ENCODE data around the gene RPS27.

DNA sequence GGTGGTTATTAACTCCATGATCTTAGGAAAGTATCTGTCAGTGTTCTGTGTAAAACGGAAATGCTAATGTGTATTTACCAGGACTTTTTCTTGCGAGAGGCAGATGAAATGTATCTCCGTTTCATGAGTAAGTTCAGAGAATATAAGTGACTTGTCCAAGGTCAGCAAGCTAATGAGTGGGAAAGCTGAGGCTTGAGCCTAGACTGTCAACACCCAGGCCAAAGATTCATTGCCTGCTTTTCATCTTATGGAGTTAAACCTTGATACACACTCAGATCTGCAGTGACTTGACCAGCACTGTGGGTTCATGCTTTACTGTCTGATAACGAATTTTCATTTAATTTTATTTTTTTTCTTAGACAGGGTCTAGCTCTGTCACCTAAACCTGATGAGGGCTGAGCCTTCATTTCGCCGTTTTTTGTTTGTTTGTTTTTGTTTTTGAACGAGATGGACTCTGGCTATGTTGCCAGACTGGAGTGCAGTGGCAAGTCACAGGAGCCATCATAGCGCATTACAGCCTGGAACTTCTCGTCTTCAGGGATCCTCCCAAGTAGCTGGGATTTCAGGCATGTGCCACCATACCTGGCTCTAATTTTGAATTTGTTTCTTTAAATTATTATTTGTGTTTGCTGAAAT lies 12.2 kb upstream of the RPS27 start:
- TF ChIP-seq, protein P1, sequence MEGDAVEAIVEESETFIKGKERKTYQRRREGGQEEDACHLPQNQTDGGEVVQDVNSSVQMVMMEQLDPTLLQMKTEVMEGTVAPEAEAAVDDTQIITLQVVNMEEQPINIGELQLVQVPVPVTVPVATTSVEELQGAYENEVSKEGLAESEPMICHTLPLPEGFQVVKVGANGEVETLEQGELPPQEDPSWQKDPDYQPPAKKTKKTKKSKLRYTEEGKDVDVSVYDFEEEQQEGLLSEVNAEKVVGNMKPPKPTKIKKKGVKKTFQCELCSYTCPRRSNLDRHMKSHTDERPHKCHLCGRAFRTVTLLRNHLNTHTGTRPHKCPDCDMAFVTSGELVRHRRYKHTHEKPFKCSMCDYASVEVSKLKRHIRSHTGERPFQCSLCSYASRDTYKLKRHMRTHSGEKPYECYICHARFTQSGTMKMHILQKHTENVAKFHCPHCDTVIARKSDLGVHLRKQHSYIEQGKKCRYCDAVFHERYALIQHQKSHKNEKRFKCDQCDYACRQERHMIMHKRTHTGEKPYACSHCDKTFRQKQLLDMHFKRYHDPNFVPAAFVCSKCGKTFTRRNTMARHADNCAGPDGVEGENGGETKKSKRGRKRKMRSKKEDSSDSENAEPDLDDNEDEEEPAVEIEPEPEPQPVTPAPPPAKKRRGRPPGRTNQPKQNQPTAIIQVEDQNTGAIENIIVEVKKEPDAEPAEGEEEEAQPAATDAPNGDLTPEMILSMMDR (conservative IDR thresholded peaks at IDR 0.05; ENCODE audit: low read depth in 2 of 2): no peak
- TF ChIP-seq, protein P2, sequence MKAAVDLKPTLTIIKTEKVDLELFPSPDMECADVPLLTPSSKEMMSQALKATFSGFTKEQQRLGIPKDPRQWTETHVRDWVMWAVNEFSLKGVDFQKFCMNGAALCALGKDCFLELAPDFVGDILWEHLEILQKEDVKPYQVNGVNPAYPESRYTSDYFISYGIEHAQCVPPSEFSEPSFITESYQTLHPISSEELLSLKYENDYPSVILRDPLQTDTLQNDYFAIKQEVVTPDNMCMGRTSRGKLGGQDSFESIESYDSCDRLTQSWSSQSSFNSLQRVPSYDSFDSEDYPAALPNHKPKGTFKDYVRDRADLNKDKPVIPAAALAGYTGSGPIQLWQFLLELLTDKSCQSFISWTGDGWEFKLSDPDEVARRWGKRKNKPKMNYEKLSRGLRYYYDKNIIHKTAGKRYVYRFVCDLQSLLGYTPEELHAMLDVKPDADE (IDR thresholded peaks at IDR 0.05): no peak
- TF ChIP-seq, protein P3, sequence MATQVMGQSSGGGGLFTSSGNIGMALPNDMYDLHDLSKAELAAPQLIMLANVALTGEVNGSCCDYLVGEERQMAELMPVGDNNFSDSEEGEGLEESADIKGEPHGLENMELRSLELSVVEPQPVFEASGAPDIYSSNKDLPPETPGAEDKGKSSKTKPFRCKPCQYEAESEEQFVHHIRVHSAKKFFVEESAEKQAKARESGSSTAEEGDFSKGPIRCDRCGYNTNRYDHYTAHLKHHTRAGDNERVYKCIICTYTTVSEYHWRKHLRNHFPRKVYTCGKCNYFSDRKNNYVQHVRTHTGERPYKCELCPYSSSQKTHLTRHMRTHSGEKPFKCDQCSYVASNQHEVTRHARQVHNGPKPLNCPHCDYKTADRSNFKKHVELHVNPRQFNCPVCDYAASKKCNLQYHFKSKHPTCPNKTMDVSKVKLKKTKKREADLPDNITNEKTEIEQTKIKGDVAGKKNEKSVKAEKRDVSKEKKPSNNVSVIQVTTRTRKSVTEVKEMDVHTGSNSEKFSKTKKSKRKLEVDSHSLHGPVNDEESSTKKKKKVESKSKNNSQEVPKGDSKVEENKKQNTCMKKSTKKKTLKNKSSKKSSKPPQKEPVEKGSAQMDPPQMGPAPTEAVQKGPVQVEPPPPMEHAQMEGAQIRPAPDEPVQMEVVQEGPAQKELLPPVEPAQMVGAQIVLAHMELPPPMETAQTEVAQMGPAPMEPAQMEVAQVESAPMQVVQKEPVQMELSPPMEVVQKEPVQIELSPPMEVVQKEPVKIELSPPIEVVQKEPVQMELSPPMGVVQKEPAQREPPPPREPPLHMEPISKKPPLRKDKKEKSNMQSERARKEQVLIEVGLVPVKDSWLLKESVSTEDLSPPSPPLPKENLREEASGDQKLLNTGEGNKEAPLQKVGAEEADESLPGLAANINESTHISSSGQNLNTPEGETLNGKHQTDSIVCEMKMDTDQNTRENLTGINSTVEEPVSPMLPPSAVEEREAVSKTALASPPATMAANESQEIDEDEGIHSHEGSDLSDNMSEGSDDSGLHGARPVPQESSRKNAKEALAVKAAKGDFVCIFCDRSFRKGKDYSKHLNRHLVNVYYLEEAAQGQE (IDR thresholded peaks at IDR 0.05; ENCODE audit: unreplicated experiment): no peak
- TF ChIP-seq POLR2AphosphoS5 (IDR thresholded peaks at IDR 0.05; ENCODE audit: low read depth) (no peak), EZH2 (IDR thresholded peaks at IDR 0.05; ENCODE audit: low read depth, unreplicated experiment) (no peak), CREB1 (CRISPR knock-in tag; IDR thresholded peaks at IDR 0.05; ENCODE audit: low read depth) (no peak), ZNF331 (CRISPR knock-in tag; IDR thresholded peaks at IDR 0.05; ENCODE audit: low read depth) (no peak), NANOG (IDR thresholded peaks at IDR 0.05; ENCODE audit: borderline replicate concordance) (no peak), JUNB (IDR thresholded peaks at IDR 0.05; ENCODE audit: unreplicated experiment) (no peak), EZH2phosphoT487 (IDR thresholded peaks at IDR 0.05; ENCODE audit: unreplicated experiment) (no peak)
